GM18505 (cell line): ENCODE results near the gene NPC2.
A peak's percentile ranks its signal among the peaks of the same experiment; 100 is the strongest.
"Not testable (repeated sequence)": the region's sequence is repeated elsewhere in the genome, so short reads cannot be mapped to it uniquely, and the experiment has no call there.

ENCODE experiments used
- ATAC-seq: cut with Tn5 transposase; IDR thresholded peaks from one replicate; pipeline ENCODE4 v1.9.1; 2021; ENCODE audit not compliant: unreplicated experiment
- POLR2A ChIP-seq: IDR thresholded peaks from 4 replicates; pipeline ENCODE4 v1.6.1; 2011; ENCODE audit warnings: borderline replicate concordance; ENCODE audit not compliant: insufficient read depth, insufficient read length; ENCODE audit errors: extremely low read depth

NPC2 gene

DNA sequence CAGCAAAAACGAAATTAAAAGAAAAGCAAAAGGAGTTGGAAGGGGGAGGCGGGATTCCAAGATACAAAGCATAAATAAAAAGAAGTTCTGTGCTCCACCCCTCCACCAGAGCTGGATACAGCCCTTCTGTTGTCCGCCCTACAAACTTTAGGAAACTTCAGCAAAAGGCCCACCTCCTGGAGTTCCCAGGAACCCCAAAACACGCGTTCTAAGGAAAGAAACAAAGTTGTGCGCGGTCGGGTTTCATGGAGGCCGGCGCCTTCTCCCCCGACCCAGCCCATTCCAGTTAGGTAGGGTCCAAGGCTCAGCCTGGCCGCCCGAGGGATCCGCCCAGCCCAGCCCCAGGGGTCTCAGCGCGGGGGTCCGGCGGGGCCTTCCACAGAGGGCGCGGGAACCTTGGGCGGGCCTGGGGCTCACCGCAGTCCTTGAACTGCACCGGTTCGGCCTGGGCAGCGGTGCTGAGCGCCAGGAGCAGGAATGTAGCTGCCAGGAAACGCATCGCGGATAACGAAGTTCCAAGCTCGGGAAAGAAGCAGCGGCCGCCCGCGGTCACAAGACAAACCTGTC lies at the start of gene NPC2:
Gene NPC2 (minus strand): TSS at position 530 of the 567 bp plus-strand sequence. CDS start 31 bp downstream, at position 499.
- peak; percentile 15 for ATAC-seq
- no peak for TF ChIP-seq POLR2A

DNA sequence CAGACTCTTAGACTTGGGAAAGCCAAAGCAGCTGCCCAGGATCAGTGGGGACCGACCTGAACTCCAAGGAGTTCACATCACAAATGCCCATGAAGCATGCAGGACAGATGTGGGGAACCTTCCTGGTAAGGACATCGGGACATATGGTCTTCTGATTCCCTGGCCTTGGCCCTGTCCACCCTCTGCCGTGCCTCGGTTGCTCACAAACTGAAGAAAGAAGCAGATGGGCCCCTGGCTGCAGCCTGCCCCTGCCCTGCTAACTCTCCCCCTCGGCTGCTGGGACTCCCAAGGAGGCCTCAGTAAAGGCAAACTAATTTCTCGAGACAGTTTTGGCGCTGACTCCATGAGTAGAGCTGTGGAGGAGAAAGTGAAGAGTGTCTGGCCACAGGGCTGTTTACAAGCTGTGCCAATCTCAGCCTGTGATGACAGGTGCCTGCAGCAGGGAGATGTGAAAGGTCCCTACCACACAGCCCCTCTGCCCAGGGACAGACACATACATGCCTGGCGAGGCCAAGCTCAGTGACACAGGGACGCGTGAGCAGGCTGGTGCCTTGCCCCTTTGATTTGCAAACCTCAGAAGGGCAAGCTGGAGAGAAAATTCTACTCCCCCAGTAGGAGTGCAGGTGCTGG lies 49.1 kb upstream of the NPC2 start:
- no peak for ATAC-seq
- TF ChIP-seq POLR2A: no peak

DNA sequence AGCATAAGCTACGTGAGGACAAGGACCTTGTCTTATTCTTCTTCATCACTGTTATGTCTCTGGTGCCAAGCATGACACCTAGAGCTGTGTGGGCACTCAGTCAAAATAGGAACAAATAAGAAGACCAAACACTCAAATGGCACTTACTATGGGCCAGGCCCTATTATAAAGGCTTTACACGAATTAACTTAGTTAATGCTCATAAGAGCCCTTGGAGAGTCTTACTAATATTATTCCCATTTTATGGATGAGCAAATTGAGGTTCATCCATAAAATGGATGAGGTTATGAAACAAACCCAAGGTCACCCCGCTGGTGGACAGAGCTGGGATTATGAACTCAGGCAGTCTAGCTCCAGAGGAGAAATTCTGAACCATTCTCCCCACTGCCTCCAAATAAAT lies 48.1 kb upstream of the NPC2 start:
- ATAC-seq: no peak
- no peak for TF ChIP-seq POLR2A

DNA sequence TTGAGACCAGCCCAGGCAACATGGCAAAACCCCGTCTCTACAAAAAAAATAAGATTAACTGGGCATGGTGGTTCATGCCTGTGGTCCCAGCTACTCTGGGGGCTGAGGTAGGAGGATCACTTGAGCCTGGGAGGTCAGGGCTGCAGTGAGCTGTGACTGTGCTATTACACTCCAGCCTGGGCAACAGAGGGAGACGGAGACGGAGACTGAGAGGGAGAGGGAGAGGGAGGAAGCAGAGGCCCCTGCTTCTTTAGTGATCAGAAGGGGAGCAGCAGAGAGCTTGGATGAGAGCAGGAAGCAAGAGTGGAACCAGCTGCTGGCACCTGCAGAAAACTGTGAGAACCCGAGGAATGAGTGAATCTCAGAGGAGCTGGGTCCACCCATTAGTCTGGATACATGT lies 46.4 kb upstream of the NPC2 start:
- no peak for ATAC-seq
- TF ChIP-seq POLR2A: no peak

DNA sequence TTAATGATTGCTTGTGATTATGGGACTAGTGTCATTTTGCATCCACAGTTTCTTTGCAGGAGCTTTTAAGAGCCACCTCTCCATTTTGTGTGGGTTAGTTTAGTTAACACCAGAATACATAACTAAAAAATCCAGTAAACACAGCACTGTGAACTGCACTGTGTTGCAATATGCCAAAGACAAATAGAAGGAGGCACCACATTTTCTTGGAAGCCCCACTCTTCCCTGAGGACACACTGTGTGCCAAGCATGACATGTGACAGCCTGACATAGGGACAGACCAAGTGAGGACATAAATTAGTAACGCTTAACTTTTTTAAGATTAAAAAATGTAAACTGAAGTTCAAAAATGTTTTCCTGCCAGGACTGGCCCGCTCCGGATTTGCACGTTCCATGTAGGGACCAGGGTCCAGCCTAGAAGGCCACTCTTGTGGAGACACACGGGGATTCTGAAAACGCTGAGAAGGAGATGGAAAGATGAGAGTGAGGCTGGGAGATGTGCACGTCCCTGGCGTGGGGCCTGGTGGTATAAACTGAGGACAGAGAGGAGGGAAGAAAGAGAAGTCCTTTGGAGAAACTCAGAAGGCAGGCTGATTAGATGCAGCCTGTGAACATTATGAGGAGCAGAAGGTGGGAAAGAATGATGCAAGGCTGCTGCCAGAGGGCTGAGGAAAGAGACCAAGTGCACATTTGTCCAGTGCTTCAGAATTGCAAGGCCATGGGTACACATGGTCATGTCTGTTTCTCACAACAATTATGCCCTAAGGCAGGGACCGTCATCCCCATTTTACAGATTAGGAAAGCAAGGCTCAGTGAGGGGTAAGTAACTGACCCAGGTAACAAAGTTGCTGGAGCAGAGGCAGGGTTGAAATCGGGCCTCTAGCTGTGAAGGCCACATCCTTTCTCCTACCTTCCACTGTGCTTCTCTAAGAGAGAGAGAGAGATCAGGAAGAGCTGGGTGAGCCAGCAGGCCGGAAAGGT lies 45.6 kb upstream of the NPC2 start:
- no peak for TF ChIP-seq POLR2A
- ATAC-seq: no peak

DNA sequence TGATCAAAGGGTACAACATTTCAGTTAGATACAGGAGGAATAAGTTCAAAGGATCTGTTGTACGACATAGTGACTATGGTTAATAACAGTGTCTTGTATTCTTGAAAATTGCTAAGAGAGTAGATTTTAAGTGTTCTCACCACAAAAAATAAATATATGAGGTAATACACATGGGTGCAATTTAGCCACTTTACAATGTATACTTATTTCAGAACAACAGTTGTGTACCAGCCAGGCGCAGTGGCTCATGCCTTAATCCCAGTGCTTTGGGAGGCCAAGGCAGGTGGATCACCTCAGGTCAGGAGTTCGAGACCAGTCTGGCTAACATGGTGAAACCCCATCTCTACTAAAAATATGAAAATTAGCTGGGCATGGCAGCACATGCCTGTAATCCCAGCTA lies 43.2 kb upstream of the NPC2 start:
- ATAC-seq: not testable (repeated sequence)

DNA sequence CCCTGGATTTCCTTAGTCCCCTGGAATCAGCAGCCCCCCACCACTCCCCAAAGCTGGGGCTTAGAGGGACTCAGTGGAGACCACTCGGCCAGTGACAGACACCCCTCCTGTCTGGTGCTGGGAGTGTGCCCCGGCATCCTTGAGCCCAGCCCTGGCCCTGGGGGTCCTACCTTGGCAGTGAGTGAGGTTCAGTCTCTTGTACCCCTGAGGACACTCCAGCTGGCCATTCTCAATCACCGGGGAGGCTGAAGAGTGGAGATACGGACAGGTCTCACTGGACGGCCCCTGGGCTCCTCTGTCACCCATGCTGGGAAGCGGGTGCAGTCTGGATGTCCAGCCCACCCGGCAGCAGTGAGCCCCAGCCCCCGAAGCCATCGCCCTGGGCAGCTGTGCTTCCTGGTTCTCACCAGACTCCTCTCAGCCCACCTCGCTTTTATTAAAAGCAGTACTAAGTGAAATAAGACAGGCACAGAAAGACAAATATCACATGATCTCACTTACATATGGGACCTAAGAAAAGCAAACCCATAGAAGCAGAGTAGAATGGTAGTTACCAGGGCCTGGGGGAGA lies 42.7 kb upstream of the NPC2 start:
- TF ChIP-seq POLR2A: no peak
- ATAC-seq: no peak

DNA sequence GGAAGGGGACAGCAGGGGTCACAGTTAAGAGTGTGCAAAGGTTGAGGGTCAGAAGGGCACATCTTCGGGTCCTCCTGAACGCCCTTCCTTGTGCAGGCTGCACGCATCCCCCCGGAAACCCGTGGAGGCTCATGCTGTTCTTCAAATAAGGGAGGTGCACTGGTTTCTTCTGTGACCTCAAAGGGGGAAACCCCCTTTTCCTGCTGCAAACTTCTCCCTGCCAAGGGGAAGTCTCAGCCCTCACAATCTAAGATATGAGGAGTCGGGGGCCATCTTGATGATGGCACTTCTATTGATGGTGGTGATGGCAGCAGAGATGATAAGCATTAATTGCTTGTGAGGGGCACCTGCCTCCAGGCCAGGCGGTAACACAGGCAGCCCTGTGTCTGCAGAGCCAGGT lies 40.5 kb upstream of the NPC2 start:
- no peak for ATAC-seq
- no peak for TF ChIP-seq POLR2A

DNA sequence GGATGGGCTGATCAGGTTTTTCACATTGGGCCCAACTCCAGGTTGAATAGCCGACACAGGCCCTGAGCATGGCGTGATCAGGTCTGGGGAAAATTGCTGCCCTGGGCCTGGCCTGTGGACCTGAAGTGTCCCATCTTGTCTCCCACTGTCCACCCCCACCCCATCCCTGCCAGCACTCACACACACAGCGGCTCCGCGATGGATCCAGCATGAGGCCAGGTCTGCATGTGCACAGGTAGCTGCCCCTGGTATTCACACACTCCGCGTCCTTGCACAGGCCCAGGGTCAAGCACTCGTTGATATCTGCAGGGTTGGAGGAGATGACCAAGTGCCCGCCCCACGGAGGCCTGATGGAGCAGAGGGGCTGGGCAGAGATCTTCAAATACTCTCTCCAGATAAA lies 39.1 kb upstream of the NPC2 start:
- TF ChIP-seq POLR2A: no peak
- no peak for ATAC-seq

DNA sequence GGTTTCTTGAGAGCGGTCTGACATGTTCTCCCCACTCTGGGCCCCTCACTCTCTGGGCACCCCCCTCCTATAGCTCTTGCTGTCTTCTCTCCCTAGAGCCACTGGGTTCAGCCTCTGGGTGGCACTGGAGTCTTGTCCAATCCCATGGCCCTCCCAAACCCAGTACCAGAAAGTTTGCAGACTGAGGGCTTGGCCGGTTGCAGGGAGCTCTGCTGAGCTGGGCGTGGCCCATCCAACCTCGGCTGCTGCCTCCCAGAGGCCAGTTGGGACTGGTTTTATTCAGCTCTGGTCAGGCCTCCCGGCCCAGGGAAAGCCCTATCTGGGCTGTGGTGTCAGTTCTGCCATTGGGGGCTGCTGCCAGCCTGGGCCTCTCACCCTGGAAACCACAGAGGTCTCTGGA lies 38.4 kb upstream of the NPC2 start:
- no peak for TF ChIP-seq POLR2A
- ATAC-seq: no peak

DNA sequence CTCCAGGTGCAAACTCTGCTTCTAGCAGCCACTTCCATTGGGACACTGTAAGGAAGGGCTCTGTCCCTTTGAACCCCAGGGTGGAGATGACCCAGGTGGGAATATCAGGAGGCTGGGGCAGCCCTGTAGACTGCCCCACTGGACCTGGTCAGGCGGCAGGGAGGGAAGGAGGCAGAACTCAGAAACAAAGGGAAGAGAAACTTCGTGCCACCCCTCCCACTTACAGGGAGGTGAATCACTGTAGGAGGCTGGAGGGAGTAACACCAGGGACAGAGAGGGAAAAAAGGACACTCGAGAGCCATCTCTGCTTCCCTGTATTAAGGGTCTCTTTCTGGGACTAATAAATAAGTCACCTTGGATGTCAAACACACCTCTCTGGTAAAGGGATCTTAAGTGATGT lies 37.9 kb upstream of the NPC2 start:
- no peak for ATAC-seq
- no peak for TF ChIP-seq POLR2A

DNA sequence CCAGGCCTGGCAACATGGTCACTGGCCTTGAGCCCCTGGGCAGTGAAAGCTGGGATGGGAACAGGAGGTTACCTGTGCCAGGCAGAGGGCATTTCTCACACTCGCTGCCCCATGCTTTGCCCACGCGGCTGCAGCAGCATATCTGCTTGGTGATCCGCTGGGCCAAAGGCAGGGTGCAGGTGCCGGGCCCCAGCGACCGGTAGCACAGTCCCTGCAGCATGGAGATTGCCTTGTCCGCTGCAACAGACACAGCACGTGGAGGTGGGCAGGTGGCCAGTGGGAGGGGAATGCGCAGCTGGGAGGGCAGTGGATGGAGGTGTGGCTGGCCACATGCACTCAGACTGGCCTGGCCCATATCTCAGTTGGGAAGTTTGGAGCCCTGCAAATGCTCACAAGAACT lies 35.8 kb upstream of the NPC2 start:
- ATAC-seq: no peak
- no peak for TF ChIP-seq POLR2A

DNA sequence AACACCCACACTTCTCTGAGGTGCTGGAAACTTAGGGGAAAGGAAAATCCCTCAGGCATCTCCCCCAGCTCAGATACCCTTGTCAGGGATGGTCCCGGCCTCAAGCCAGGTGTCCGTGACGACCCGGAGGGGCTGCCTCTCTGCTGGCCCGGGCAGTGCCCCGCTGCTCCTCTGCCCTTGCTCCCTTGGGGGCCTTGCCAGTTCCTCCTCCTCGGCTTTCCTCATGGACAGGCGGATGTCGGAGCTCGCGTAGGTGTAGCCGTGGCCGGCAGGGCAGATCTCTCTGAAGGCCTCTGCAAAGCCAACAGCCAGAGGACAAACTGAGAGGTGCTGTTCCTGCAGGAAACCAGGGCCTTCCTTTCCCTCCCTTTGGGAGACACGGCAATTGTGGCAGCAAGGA lies 35.3 kb upstream of the NPC2 start:
- TF ChIP-seq POLR2A: no peak
- no peak for ATAC-seq

DNA sequence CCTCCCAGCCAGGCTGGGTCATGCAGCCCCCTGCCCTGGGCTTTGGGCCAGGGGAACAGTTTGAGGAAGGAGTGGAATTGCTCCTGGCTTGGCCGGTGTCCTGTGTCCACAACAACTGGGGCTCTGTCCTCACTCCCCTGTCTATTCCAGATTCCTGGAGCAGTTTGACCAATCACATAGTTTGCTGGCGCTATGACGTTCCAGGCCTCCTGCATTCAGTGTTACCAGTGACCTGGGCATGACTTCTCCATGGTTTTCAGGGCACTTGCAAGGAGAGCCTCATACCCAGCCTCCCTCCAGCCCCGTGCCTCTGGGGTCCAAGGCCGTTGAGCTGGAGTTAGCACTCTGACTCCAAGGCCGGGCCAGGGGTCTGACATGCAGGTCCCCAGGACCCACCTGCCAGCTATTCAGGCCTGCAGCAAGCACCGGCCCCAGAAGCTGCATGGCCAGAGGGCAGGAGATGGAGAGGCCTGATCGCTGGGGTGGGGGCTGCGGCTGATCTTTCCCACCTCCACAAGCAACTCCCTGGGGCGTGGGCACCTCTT lies 34.7 kb upstream of the NPC2 start:
- TF ChIP-seq POLR2A: no peak
- ATAC-seq: no peak
